Liver (tissue), 3 donors: Measurements from ENCODE around the gene TOP3A.
A peak's percentile ranks its signal among the peaks of the same experiment; 100 is the strongest.

Experiments
- CTCF ChIP-seq: fragments of 150-350 bp; IDR thresholded peaks from 2 replicates; pipeline ENCODE4 v1.5.1; 2017; ENCODE audit warnings: improper control_type of control experiment, low read depth, low read length; ENCODE audit not compliant: missing input control
- EGR1 ChIP-seq, 2 donors: IDR thresholded peaks; 2 replicates each; pipeline ENCODE4 v1.6.1; 2016 to 2018; ENCODE audit warnings: antibody characterized with exemption in 2 of 2, low read depth in 2 of 2
- HNF4A ChIP-seq, 2 donors: conservative IDR thresholded peaks; 2 replicates each; pipeline ENCODE4 v1.6.1; 2016; ENCODE audit warnings: antibody characterized with exemption in 2 of 2, mild to moderate bottlenecking in 2 of 2
- MAX ChIP-seq: IDR thresholded peaks from 2 replicates; pipeline ENCODE4 v1.6.1; 2016; ENCODE audit warnings: antibody characterized with exemption
- RAD21 ChIP-seq, 2 donors: IDR thresholded peaks; 2 replicates each; pipeline ENCODE4 v1.6.1; 2016; ENCODE audit warnings: antibody characterized with exemption in 2 of 2, mild to moderate bottlenecking in 2 of 2
- RXRA ChIP-seq, 2 donors: IDR thresholded peaks; 2 replicates each; pipeline ENCODE4 v1.6.1; 2017 to 2018; ENCODE audit warnings: antibody characterized with exemption in 2 of 2, mild to moderate bottlenecking in 1 of 2
- SP1 ChIP-seq: IDR thresholded peaks from 2 replicates; pipeline ENCODE4 v1.6.1; 2018; ENCODE audit warnings: antibody characterized with exemption, mild to moderate bottlenecking
- TAF1 ChIP-seq: conservative IDR thresholded peaks from 2 replicates; pipeline ENCODE4 v1.6.1; 2016; ENCODE audit warnings: antibody characterized with exemption, mild to moderate bottlenecking
- YY1 ChIP-seq: IDR thresholded peaks from 2 replicates; pipeline ENCODE4 v1.6.1; 2016; ENCODE audit warnings: antibody characterized with exemption, mild to moderate bottlenecking
- donor health status: healthy.
- donor health status: healthy.

DNA sequence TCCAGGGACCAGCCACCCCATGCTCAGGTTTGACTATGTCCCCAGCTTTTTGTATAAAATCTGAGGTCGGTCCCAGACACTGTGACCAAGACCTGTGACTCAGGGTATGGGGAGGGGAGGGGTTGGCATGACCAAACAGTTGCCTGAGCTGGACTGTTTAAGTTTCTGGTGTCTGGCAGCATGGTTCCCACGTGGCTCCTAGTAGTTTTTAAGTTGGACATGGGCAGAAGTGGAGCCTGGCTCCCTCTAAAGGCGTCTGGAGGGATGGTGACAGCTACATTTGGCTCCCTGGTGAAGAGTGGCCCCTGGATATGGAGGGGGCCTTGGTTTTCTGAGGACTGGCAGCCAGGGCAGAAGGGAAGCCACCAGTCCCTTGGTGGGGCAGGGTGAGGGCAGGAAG, 8.2 kb upstream of the TOP3A start:
- no peak for TF ChIP-seq HNF4A (conservative IDR thresholded peaks at IDR 0.05)
- peak; percentile 14 for TF ChIP-seq CTCF
- no peak for TF ChIP-seq TAF1
- peak; percentile 43 to 62 for TF ChIP-seq RAD21 (IDR thresholded peaks at IDR 0.05)
- no peak for TF ChIP-seq RXRA (IDR thresholded peaks at IDR 0.05)
- TF ChIP-seq YY1 = no peak
- no peak for TF ChIP-seq SP1
- TF ChIP-seq MAX = no peak
- no peak for TF ChIP-seq EGR1 (IDR thresholded peaks at IDR 0.05; ENCODE audit: low read depth in 2 of 2)
